AG10803 (cell line): Measurements from ENCODE around the gene RNF13.
A peak's percentile ranks its signal among the peaks of the same experiment; 100 is the strongest.

ENCODE experiments used
- DNase-seq: peaks from one replicate; pipeline ENCODE4 v3.0.0; 2010; ENCODE audit warnings: low read depth
- H3K4me3 ChIP-seq: 2 replicates; pipeline ENCODE4 v1.5.1; 2011; ENCODE audit warnings: mild to moderate bottlenecking, low read length, control low read depth
- CTCF ChIP-seq: conservative IDR thresholded peaks from 2 replicates; pipeline ENCODE4 v1.5.1; 2011; ENCODE audit warnings: mild to moderate bottlenecking, low read length, control low read depth, inconsistent platforms

RNF13 gene

GRCh38 chr3:149895339-149895738, 82.3 kb downstream of the RNF13 start:
- TF ChIP-seq CTCF = no peak
- H3K4me3 ChIP-seq = no peak overlapping the region
- no peak for DNase-seq

DNA sequence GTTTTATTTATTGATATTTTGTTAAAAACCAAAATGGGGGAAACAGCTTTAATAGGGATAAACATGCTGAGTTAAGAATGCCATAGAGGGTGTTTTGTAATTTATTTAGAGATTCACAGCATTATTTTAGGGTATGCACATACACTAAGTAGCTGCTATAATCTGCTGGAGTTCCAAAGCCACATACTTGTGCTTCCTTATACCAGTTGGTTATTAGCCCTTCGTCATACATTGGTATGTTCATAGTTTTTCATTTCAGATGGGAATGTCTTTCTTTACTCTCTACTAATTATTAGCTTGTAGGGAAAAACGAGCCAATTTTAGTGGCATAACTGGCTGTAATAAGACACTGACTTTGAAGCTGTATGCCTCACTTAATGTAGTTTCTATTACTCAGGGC, 82.8 kb downstream of the RNF13 start:
- no peak for DNase-seq
- TF ChIP-seq CTCF = no peak
- H3K4me3 ChIP-seq = no peak overlapping the region

DNA sequence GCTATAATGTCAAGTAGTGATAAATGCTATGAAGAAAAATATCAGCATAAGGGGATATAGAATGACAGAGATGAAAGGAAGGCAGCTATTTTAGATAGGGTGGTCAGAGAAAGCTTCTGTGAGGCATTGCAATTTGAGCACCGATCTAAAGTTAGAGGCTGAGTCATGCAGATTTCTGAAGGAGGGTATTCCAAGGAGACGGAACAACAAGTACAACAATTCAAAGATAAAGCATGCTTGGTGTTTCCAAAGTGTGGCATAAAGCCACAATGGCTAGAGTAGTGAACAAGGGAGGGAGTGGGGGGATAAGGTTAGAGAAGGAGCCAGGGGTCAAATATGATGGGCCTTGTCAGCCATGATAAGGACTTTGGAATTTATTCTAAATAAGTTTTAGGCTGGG, 85.8 kb downstream of the RNF13 start:
- DNase-seq = peak; percentile 30
- TF ChIP-seq CTCF = no peak
- H3K4me3 ChIP-seq = no peak overlapping the region

- no peak for TF ChIP-seq CTCF
- H3K4me3 ChIP-seq = no peak overlapping the region
- DNase-seq = no peak
These were observed 87.3 kb downstream of the RNF13 start for GRCh38 chr3:149900322-149900721.

- no peak for TF ChIP-seq CTCF
These were observed 88.8 kb downstream of the RNF13 start for GRCh38 chr3:149901770-149902169.

GRCh38 chr3:149902498-149903139, 89.6 kb downstream of the RNF13 start:
- no peak for DNase-seq
- no peak overlapping the region for H3K4me3 ChIP-seq
- TF ChIP-seq CTCF = peak; percentile 41

More at GRCh38 chr3:149901770-149902169, 88.8 kb downstream of the RNF13 start:
- H3K4me3 ChIP-seq = no peak overlapping the region
- no peak for DNase-seq

DNA sequence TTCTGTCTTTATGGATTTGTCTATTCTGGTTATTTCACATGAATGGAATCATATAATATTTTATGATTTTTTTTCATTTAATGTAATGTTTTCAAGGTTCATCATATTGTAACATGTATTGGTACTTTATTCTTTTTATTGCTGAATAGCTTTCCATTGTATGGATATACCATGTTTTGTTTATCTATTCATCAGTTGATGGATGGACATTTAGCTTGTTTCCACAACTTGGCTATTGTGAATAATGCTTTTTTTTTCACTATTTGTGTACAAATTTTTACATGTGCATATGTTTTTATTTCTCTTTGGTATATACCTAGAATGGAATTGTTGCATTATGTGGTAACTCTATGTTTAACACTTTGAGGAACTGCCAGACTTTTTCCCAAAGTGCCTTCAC, 93.0 kb downstream of the RNF13 start:
- H3K4me3 ChIP-seq = no peak overlapping the region
- no peak for TF ChIP-seq CTCF
- DNase-seq = no peak
